Left kidney (tissue), 2 donors: ENCODE results near the gene TAGAP. TPM values are rescaled to one million over a fixed set of nuclear protein-coding genes. Genes with fewer than 3 reads are reported as not detected.
"Not testable (repeated sequence)": the region's sequence is repeated elsewhere in the genome, so short reads cannot be mapped to it uniquely, and the experiment has no call there.

Source experiments
- DNase-seq: peaks from one replicate; pipeline ENCODE4 v3.0.0-alpha.2; 2013
- polyA plus RNA-seq: library from polyadenylated mRNA; unstranded; fragments of 120-200 nt; gene quantifications from one replicate; pipeline ENCODE4 v1.2.1, GENCODE V29; 2013; ENCODE audit not compliant: insufficient read length

Gene TAGAP
- polyA plus RNA-seq, 1 donor, result 0.78 TPM

GRCh38 chr6:159045801-159046200, 1.0 kb upstream of the TAGAP start:
- no peak for DNase-seq

DNA sequence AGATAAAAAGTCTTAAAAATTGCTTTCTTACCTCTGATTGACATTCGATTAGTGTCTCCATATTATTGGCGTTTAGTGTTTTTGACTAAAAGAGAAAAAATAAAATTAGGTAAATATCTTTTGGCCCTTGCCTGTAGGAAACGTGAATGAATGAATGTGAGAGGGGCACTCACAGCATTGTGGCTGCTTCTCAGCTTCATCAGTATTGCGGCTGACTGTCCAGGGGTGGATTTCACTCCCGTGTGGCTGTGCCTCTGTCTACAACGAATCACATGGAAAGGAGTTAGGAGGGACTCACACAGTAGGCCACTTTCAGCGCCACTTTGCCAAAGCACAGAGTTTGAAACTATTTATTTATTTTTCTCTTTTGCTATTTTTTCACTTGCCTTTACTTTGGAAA, 844 bp downstream of the TAGAP start:
- no peak for DNase-seq

- DNase-seq, result no peak
Observed at GRCh38 chr6:159043251-159043650, 1.5 kb downstream of the TAGAP start.

DNA sequence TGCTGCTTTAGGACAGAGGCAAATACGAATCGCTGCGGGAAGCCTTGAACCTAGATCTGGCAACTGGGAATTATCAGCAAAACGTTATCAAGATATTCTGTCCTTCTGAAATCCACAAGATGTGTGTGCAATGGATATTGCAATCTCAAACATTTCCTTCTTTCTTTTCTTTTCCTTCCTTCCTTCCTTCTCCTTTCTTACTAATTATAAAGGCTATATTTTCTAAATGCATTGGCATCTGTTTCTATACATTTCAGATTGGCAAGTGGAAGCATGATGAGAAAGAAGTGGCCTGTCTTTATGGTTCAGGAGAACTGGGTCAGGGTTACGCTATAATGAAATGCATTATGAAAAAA, 2.0 kb downstream of the TAGAP start:
- no peak for DNase-seq

- DNase-seq, result peak; percentile 75
Observed at GRCh38 chr6:159042003-159042825, 2.6 kb downstream of the TAGAP start.

GRCh38 chr6:159041181-159041580, 3.6 kb downstream of the TAGAP start:
- DNase-seq, result no peak

DNA sequence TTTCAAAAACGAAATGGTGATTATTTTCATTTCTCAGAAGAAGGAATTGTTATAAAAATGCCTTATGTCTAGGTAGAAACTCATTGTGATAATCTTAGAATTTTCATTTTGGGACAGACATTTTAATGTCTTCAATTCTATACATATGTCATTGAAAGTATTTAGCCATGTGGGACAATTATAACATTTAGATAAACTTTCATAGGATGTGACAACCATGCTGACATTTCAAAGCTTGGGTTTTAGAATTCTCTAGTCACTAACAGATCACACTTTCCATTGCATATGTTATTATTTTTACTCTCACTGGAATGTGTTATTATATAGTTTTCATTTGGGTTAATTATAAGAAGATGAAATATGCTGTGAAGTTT, 4.9 kb downstream of the TAGAP start:
- DNase-seq, result no peak

- no peak for DNase-seq
Observed at GRCh38 chr6:159038914-159039884, 5.6 kb downstream of the TAGAP start.

- DNase-seq, result not testable (repeated sequence)
Observed at GRCh38 chr6:159038318-159038717, 6.5 kb downstream of the TAGAP start.

- DNase-seq, result peak; percentile 37
Observed at GRCh38 chr6:159037756-159038290, 7.0 kb downstream of the TAGAP start.

- DNase-seq, result no peak
Observed at GRCh38 chr6:159036673-159037072, 8.1 kb downstream of the TAGAP start.

DNA sequence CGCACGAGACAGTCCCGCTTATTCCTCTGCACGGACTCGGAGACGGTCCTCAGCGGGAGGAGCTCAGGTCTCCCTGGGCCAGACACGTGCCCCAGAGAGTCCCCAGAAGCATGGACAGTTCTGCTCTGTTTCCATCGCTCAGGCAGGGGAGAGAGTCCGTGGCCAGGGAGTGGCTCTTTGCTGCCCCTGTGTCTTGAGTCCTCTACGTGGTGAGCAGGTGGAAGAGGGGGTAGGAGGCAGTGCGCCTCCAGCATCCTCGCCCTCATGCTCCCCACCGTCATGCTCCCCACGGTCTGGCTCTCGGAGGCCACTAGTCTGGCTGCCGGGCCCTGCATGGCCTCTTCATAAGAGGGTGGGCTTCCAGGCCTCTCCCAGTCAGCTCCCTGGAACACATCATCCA, 8.9 kb downstream of the TAGAP start:
- no peak for DNase-seq

- no peak for DNase-seq
Observed at GRCh38 chr6:159033160-159034049, 11.4 kb downstream of the TAGAP start.

GRCh38 chr6:159031846-159032245, 12.9 kb downstream of the TAGAP start:
- DNase-seq, result no peak

DNA sequence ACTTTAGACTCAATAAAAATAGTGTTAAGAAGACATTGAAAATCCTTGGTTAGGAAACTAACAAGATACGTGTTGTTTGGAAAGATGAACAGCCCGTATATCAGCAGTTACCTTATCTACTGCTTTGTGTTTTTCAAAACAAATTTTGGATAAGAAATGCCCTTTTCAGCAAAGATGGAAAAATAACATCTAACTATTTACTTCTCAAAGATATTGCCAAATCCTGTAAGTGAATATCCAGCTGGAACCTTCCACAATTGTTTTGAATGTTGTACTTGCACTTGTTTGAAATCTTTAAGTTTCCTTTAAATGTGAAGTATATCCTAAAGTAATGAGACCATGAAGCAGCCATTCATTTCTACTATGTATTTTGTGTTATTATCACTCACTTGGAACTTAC, 14.6 kb downstream of the TAGAP start:
- no peak for DNase-seq

GRCh38 chr6:159025224-159025623, 19.6 kb downstream of the TAGAP start:
- not testable (repeated sequence) for DNase-seq

GRCh38 chr6:159023893-159024292, 20.9 kb downstream of the TAGAP start:
- DNase-seq, result no peak

DNA sequence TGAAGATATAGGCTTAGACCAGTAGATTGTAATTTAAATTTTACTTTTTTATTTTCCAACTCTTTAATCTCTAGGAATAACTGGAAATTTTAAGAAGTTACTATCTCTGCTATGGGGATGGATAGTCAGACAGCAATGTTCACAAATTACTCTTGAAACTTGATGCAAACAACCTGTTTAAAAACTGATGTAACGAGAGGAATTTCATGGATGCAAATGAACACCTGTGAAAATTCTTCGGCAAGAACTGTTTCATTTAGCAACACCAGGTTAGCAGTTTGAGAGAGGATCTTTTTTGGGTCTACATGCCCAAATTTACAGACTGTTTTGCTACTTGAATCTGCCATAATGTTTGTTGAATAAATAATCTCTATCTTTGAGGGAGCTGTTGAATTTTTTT, 24.8 kb downstream of the TAGAP start:
- no peak for DNase-seq

DNA sequence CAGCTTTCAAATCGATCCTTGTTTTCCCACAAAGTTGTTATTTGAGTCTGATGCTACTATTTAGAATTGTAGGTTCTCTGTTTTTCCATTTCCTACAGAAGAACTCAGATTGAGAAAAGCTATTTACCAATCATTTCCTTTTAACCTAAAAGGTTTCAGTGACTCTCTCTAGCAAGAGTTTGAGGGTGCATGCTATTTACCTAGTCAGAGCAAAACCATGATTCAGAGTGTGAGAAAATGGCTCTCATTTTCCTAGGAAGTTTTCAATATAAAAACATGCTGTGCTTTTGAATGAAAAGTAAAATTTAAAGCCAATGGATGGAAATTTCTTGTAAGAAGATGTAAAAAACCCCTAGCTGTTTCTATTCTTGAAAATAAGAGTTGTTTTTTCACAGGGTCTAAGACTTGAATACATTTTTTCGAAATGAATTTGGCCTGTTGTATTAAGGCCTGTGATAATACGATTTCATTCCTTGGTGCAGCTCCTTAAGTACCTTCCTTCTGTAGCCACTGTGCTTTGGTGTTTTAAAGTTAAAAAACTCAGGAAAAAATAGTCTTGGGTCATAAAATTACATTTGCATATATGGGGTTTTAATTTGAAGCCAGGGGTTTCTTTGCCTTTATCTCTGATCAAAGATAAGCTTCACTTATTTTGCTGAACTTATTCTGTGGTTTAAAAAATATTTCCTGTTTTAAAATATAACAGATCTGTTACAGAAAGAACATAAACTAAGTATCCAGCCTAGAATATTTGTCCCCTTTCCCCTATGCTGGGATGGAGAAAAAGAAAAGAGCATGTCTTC, 26.8 kb downstream of the TAGAP start:
- no peak for DNase-seq

DNA sequence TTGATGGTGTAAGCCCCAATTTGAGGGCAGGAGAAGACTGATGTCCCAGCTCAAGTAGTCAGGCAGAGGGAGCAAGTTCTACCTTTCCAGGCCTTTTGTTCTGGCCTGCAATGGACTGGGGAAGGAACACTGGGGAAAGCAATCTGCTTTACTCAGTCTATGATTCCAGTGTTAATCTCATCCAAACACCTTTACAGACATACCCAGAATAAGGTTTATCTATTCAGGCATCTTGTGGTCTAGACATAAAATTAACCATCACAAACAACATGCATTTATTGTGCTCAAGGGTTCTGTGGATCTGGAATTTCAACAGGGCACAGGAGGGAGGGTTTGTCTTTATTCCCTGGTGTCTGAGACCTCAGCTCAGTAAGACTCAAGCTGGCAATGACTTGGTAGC, 30.4 kb downstream of the TAGAP start:
- no peak for DNase-seq

DNA sequence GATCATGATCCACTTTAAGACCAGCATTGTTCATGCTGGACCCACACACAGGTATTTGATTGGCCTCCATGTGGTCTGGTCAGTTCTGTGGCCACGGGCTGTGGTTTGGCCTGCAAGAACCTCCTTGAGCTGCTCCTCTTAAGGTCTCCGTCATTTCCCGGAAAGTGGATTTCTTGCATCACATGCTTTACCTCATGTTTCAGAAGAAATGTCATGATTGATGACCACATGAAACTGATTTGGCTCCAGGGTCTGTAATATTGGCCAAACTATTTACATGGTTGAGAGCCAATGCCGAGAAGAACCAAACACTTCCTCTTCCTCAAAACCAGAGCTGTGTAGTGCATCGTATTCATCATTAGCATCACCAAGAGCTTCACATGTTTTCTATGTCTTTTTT, 31.6 kb downstream of the TAGAP start:
- DNase-seq, result no peak
